B cell (primary cell): ENCODE measurements around the gene LRRC4C.

ENCODE experiments used
- CTCF ChIP-seq: fragments of 200-600 bp; IDR thresholded peaks from one replicate; pipeline ENCODE4 v1.8.0; 2022; ENCODE audit warnings: antibody characterized with exemption, mild to moderate bottlenecking
- EZH2 ChIP-seq: IDR thresholded peaks from 2 replicates; pipeline ENCODE4 v1.6.1; 2012; ENCODE audit warnings: borderline replicate concordance, low read depth, mild to moderate bottlenecking, moderate library complexity, low read length; ENCODE audit not compliant: insufficient read depth, poor library complexity, severe bottlenecking

- no peak for TF ChIP-seq CTCF
- no peak for TF ChIP-seq EZH2
Observed at GRCh38 chr11:40746282-40746681, 713.2 kb downstream of the LRRC4C start.
